GM12878 (cell line): ENCODE measurements around the gene MSI2. TPM values are rescaled to one million over a fixed set of nuclear protein-coding genes. Genes with fewer than 3 reads are reported as not detected.

Experiments used
- ATAC-seq: fragments of 200-7000 bp; cut with Tn5 transposase; 3 replicates; pipeline ENCODE4 v1.9.1; 2020; ENCODE audit warnings: mild to moderate bottlenecking, moderate library complexity
- BruUV-seq: library from RNA; stranded (reverse); fragments of 400-500 nt; replicated peaks from 2 replicates; lab custom pipeline; 2021; lab: Mats Ljungman, UMichigan
- CTCF ChIA-PET: fragments of 300-600 bp; sonication (Branson Sonifier 250); formaldehyde crosslinking; extraction: SDS; loops from one replicate; lab custom pipeline; 2021; ENCODE audit warnings: inconsistent platforms; lab: Yijun Ruan, JAX
- POLR2A ChIA-PET: fragments of 350-600 bp; formaldehyde crosslinking; extraction: SDS; loops from one replicate; lab custom pipeline; 2021; ENCODE audit warnings: inconsistent platforms; lab: Charles Lee
- RAD21 ChIA-PET: fragments of 300-600 bp; sonication (Branson Sonifier 250); formaldehyde crosslinking; loops from one replicate; lab custom pipeline; 2023; ENCODE audit warnings: antibody characterized with exemption; ENCODE audit not compliant: unreplicated experiment; lab: Charles Lee
- SMC1A ChIA-PET: fragments of 300-600 bp; sonication (Branson Sonifier 250); formaldehyde crosslinking; loops from one replicate; lab custom pipeline; 2023; ENCODE audit not compliant: unreplicated experiment, uncharacterized antibody; lab: Charles Lee
- DNase-seq: peaks from one replicate; pipeline ENCODE4 v3.0.0-alpha.2; 2011; ENCODE audit warnings: low read depth, low spot score
- FAIRE-seq: peaks from 3 replicates; lab custom pipeline; 2011; peaks lifted over from hg19 to GRCh38; lab: Jason Lieb, UNC
- H2AFZ ChIP-seq: 2 replicates; pipeline ENCODE4 v1.6.0; 2011; ENCODE audit warnings: low read depth, low read length, control low read depth; ENCODE audit not compliant: control insufficient read depth
- H3K27ac ChIP-seq: 2 replicates; pipeline ENCODE4 v1.5.1; 2011; ENCODE audit warnings: control low read depth; ENCODE audit not compliant: control insufficient read depth, insufficient read depth
- H3K27me3 ChIP-seq, 2 experiments: replicated peaks in 1 of 2; 2 replicates each; pipeline versions ENCODE4 v1.6.0 to v1.6.1; 2011; ENCODE audit warnings: low read length in 1 of 2; ENCODE audit not compliant: control insufficient read depth in 2 of 2, insufficient read depth in 2 of 2
- H3K36me3 ChIP-seq, 2 experiments: 2 replicates each; pipeline ENCODE4 v1.5.1; 2011; ENCODE audit warnings: low read length in 1 of 2; ENCODE audit not compliant: control insufficient read depth in 2 of 2, insufficient read depth in 2 of 2
- H3K4me1 ChIP-seq: 2 replicates; pipeline ENCODE4 v1.6.1; 2011; ENCODE audit warnings: mild to moderate bottlenecking, low read length, moderate library complexity, mixed read lengths; ENCODE audit not compliant: control insufficient read depth, insufficient read depth
- H3K4me2 ChIP-seq: 2 replicates; pipeline ENCODE4 v1.6.0; 2011; ENCODE audit warnings: control low read depth; ENCODE audit not compliant: control insufficient read depth, insufficient read depth
- H3K4me3 ChIP-seq: fragments of 200-600 bp; sonication (generic); 2 replicates; pipeline ENCODE4 v1.5.1; 2016
- H3K79me2 ChIP-seq: 2 replicates; pipeline ENCODE4 v1.6.0; 2011; ENCODE audit warnings: low read length; ENCODE audit not compliant: control insufficient read depth, insufficient read depth
- H3K9ac ChIP-seq: 2 replicates; pipeline ENCODE4 v1.8.0; 2011; ENCODE audit warnings: low read length, control low read depth, mixed read lengths; ENCODE audit not compliant: control insufficient read depth, insufficient read depth
- H3K9me3 ChIP-seq: replicated peaks from 3 replicates; pipeline ENCODE4 v1.5.1; 2011; ENCODE audit warnings: mild to moderate bottlenecking, low read length; ENCODE audit not compliant: control insufficient read depth, insufficient read depth
- H4K20me1 ChIP-seq: 2 replicates; pipeline ENCODE4 v1.6.0; 2011; ENCODE audit not compliant: control insufficient read depth, insufficient read depth
- CBX3 ChIP-seq: fragments of 200-600 bp; sonication (generic); IDR thresholded peaks from 2 replicates; pipeline ENCODE4 v1.6.1; 2016; ENCODE audit warnings: low read depth, borderline replicate concordance
- CTCF ChIP-seq, 3 experiments: IDR thresholded peaks in 2 of 3; conservative IDR thresholded peaks in 1 of 3; 2 replicates each; pipeline ENCODE4 v1.5.1; 2011; ENCODE audit warnings: low read depth in 3 of 3, low read length in 3 of 3, mild to moderate bottlenecking in 3 of 3, control low read depth in 2 of 3, moderate library complexity in 2 of 3, inconsistent platforms in 1 of 3, mixed read lengths in 1 of 3; ENCODE audit not compliant: control insufficient read depth in 2 of 3, insufficient read depth in 1 of 3; ENCODE audit errors: extremely low read depth in 1 of 3
- EED ChIP-seq: sonication (generic); IDR thresholded peaks from 2 replicates; pipeline ENCODE4 v1.6.1; 2016; ENCODE audit warnings: antibody characterized with exemption, low read depth
- HDAC2 ChIP-seq: fragments of 200-600 bp; sonication (generic); IDR thresholded peaks from 2 replicates; pipeline ENCODE4 v1.6.1; 2017
- HDGF ChIP-seq: fragments of 450-650 bp; IDR thresholded peaks from 2 replicates; pipeline ENCODE4 v1.6.1; 2016; ENCODE audit warnings: antibody characterized with exemption
- IRF3 ChIP-seq: fragments of 450-650 bp; IDR thresholded peaks from 2 replicates; pipeline ENCODE4 v1.6.1; 2014; ENCODE audit warnings: mild to moderate bottlenecking
- MAX ChIP-seq: IDR thresholded peaks from 2 replicates; pipeline ENCODE4 v1.6.1; 2012; ENCODE audit warnings: low read depth, low read length, improper control_type of control experiment
- MXI1 ChIP-seq: fragments of 150-350 bp; IDR thresholded peaks from 2 replicates; pipeline ENCODE4 v1.6.1; 2011; ENCODE audit warnings: low read depth, mild to moderate bottlenecking, inconsistent platforms, low read length, improper control_type of control experiment
- POU2F2 ChIP-seq: IDR thresholded peaks from 3 replicates; pipeline ENCODE4 v1.6.1; 2011; ENCODE audit warnings: low read depth, mild to moderate bottlenecking, low read length, borderline replicate concordance
- WRNIP1 ChIP-seq: IDR thresholded peaks from 2 replicates; pipeline ENCODE4 v1.6.1; 2011; ENCODE audit warnings: low read depth, low read length, improper control_type of control experiment, borderline replicate concordance
- ZNF217 ChIP-seq: fragments of 450-650 bp; IDR thresholded peaks from 2 replicates; pipeline ENCODE4 v1.6.1; 2017; ENCODE audit warnings: antibody characterized with exemption, mild to moderate bottlenecking
- ZNF274 ChIP-seq: IDR thresholded peaks from one replicate; pipeline ENCODE4 v1.8.0; 2011; ENCODE audit not compliant: insufficient read length, insufficient read depth
- WGBS: methylation state at CpG from one replicate; pipeline ENCODE4 v1.1.6; 2016; ENCODE audit warnings: low lambda C conversion rate; ENCODE audit not compliant: insufficient replicate concordance, insufficient coverage; ENCODE audit errors: missing lambda C conversion rate; 5-methylcytosine and 5-hydroxymethylcytosine counted together
- in situ Hi-C: fragments of 300-500 bp; cut with MboI; formaldehyde crosslinking; loops from 9 replicates; pipeline ENCODE4 v1.14.3; 2018; ENCODE audit warnings: mixed read lengths
- intact Hi-C: fragments of 100-400 bp; cut with micrococcal nuclease; formaldehyde crosslinking; loops from one replicate; pipeline ENCODE4 v1.14.2; 2022; ENCODE audit not compliant: unreplicated experiment
- polyA plus RNA-seq, 11 experiments: library from polyadenylated mRNA; depleted of rRNA in 4 of 11; unstranded in 6 of 11; stranded (reverse) in 5 of 11; fragments of >200 nt; fragmentation: Nextera tagmentation in 4 of 11; fragmentation: Illumina TruSeq in 1 of 11; extraction: Ambion mirVana in 4 of 11; extraction: Trizol in 1 of 11; gene quantifications; 1 replicate in 1 of 11; 2 replicates in 10 of 11; pipeline versions ENCODE4 v1.2.1 to v1.2.3, GENCODE V29; 2011 to 2016; ENCODE audit warnings: inconsistent platforms in 2 of 11, missing spikeins in 2 of 11, low read depth in 1 of 11
- total RNA-seq, 4 experiments: library from RNA; depleted of rRNA in 3 of 4; stranded (reverse); fragments of >200 nt in 3 of 4; fragmentation: Illumina TruSeq in 1 of 4; extraction: Trizol in 1 of 4; gene quantifications; 2 replicates each; pipeline versions ENCODE4 v1.2.1 to v1.2.3, GENCODE V29; 2013 to 2021

MSI2 gene
- total and polyA plus RNA-seq, 10 of the 15 experiments (the other 5 are each of a cell fraction or from before 2014, with no cell fraction given), result 6.1 to 76.1 (median 42.0) TPM

GRCh38 chr17:57293077-57293476 is 36.8 kb downstream of the MSI2 start:
- WGBS, result 91% methylated on average over 10 of the region's 10 CpGs
- no peaks in the 10 kb centered on the region for H3K27me3 ChIP-seq
- CTCF ChIA-PET, result no interaction called here
- H3K4me2 ChIP-seq, result no peak overlapping the region
- in situ Hi-C loops (no loop called here), intact Hi-C loops (no loop called here)
- peaks cover 4% of the 10 kb centered on the region for H3K9me3 ChIP-seq
- FAIRE-seq (no peak), ATAC-seq (no peak), DNase-seq (no peak)
- POLR2A ChIA-PET, result no interaction called here
- no peaks in the 10 kb centered on the region; the same call in 1 of the 2 replicates for H4K20me1 ChIP-seq
- H3K4me1 ChIP-seq, result no peaks in the 10 kb centered on the region; the same call in 1 of the 2 replicates
- TF ChIP-seq HDGF, result no peak
- TF ChIP-seq MAX, result no peak
- TF ChIP-seq HDAC2, result no peak
- no peak for TF ChIP-seq CBX3
- TF ChIP-seq ZNF217, result no peak
- no peak for TF ChIP-seq MXI1
- no peak for TF ChIP-seq CTCF (IDR thresholded peaks at IDR 0.05 in 2 of 3, conservative IDR thresholded peaks at IDR 0.05 in 1 of 3; ENCODE audit: control insufficient read depth in 2 of 3, extremely low read depth in 1 of 3, insufficient read depth in 1 of 3, low read depth in 3 of 3, low read length in 3 of 3)
- no peak for TF ChIP-seq WRNIP1
- no peak for TF ChIP-seq ZNF274
- no peak for TF ChIP-seq EED
- no peak for TF ChIP-seq POU2F2
- TF ChIP-seq IRF3, result no peak
- no peak overlapping the region for H2AFZ ChIP-seq
- H3K9ac ChIP-seq, result no peak overlapping the region
- SMC1A ChIA-PET, result interaction anchor here (0.6 kb wide), 1 partner anchor 47 kb away, joined by 3 read pairs; no protein-coding TSS in a partner anchor
- no peak overlapping the region for H3K4me3 ChIP-seq
- peaks cover 10% of the 10 kb centered on the region for H3K79me2 ChIP-seq
- BruUV-seq, result TSS peak; percentile 4
- RAD21 ChIA-PET, result no interaction called here
- H3K36me3 ChIP-seq, result peaks cover 12 to 29% of the 10 kb centered on the region in 2 experiments; a peak in 3 of 4 replicates
- H3K27ac ChIP-seq, result no peak overlapping the region
